GM12878 (cell line): ENCODE results near the gene AP4B1.

Source experiments
- BRCA1 ChIP-seq: IDR thresholded peaks from 2 replicates; pipeline ENCODE4 v1.6.1; 2011; ENCODE audit warnings: low read depth, low read length, improper control_type of control experiment
- CHD4 ChIP-seq: fragments of 200-600 bp; sonication (generic); IDR thresholded peaks from 2 replicates; pipeline ENCODE4 v1.6.1; 2016; ENCODE audit warnings: mild to moderate bottlenecking
- ELK1 ChIP-seq: IDR thresholded peaks from 2 replicates; pipeline ENCODE4 v1.6.1; 2012; ENCODE audit warnings: low read depth, low read length, improper control_type of control experiment
- EP300 ChIP-seq, 2 experiments: fragments of 150-350 bp in 1 of 2; IDR thresholded peaks; 2 replicates each; pipeline ENCODE4 v1.6.1; 2011 to 2012; ENCODE audit warnings: low read depth in 2 of 2, low read length in 2 of 2, borderline replicate concordance in 1 of 2, improper control_type of control experiment in 1 of 2, inconsistent platforms in 1 of 2; ENCODE audit not compliant: control insufficient read depth in 1 of 2
- HDGF ChIP-seq: fragments of 450-650 bp; IDR thresholded peaks from 2 replicates; pipeline ENCODE4 v1.6.1; 2016; ENCODE audit warnings: antibody characterized with exemption
- POLR2AphosphoS2 ChIP-seq: IDR thresholded peaks from 2 replicates; pipeline ENCODE4 v1.6.1; 2011; ENCODE audit warnings: low read depth, mild to moderate bottlenecking, low read length, improper control_type of control experiment, moderate library complexity
- POLR2AphosphoS5 ChIP-seq: IDR thresholded peaks from 2 replicates; pipeline ENCODE4 v1.6.1; 2011; ENCODE audit warnings: mild to moderate bottlenecking, low read length, inconsistent platforms
- POU2F2 ChIP-seq: IDR thresholded peaks from 3 replicates; pipeline ENCODE4 v1.6.1; 2011; ENCODE audit warnings: low read depth, mild to moderate bottlenecking, low read length, borderline replicate concordance
- RAD51 ChIP-seq: fragments of 450-650 bp; IDR thresholded peaks from 2 replicates; pipeline ENCODE4 v1.6.1; 2016; ENCODE audit warnings: moderate library complexity, mild to moderate bottlenecking, inconsistent platforms
- SIN3A ChIP-seq: IDR thresholded peaks from 2 replicates; pipeline ENCODE4 v1.6.1; 2012; ENCODE audit warnings: low read depth, low read length, improper control_type of control experiment
- ZNF274 ChIP-seq: IDR thresholded peaks from one replicate; pipeline ENCODE4 v1.8.0; 2011; ENCODE audit not compliant: insufficient read length, insufficient read depth
- ZZZ3 ChIP-seq: IDR thresholded peaks from 2 replicates; pipeline ENCODE4 v1.6.1; 2011; ENCODE audit warnings: low read depth; ENCODE audit not compliant: control insufficient read depth, insufficient read length
- TF ChIP-seq, protein P1 (sequence below), 3 experiments: IDR thresholded peaks in 2 of 3; conservative IDR thresholded peaks in 1 of 3; 2 replicates each; pipeline ENCODE4 v1.5.1; 2011; ENCODE audit warnings: low read depth in 3 of 3, low read length in 3 of 3, mild to moderate bottlenecking in 3 of 3, control low read depth in 2 of 3, moderate library complexity in 2 of 3, inconsistent platforms in 1 of 3, mixed read lengths in 1 of 3; ENCODE audit not compliant: control insufficient read depth in 2 of 3, insufficient read depth in 1 of 3; ENCODE audit errors: extremely low read depth in 1 of 3

DNA sequence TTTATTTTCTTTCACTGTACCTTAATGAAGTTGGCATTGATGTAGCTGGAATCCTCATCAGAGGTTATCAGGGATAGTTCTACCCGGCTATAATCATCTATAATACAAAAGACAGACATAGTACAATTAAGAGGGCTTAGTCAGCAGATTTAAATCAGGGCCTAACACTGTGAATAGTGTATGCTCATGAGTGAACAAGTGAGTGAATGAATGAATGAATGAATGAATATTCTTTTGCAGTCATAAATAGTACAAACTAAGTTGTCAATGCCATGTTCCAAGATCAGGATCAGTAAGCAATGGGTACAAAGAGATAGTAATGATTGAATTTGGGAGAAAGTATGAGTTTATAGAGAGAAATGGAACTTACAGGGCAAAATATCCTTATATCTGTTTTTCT is 45.6 kb downstream of the AP4B1 start:
- no peak for TF ChIP-seq POU2F2
- no peak for TF ChIP-seq RAD51
- TF ChIP-seq EP300 (IDR thresholded peaks at IDR 0.05; ENCODE audit: borderline replicate concordance in 1 of 2, control insufficient read depth in 1 of 2, low read depth in 2 of 2, low read length in 2 of 2), result no peak
- TF ChIP-seq SIN3A, result no peak
- no peak for TF ChIP-seq POLR2AphosphoS5
- TF ChIP-seq POLR2AphosphoS2, result no peak
- TF ChIP-seq, protein P1, sequence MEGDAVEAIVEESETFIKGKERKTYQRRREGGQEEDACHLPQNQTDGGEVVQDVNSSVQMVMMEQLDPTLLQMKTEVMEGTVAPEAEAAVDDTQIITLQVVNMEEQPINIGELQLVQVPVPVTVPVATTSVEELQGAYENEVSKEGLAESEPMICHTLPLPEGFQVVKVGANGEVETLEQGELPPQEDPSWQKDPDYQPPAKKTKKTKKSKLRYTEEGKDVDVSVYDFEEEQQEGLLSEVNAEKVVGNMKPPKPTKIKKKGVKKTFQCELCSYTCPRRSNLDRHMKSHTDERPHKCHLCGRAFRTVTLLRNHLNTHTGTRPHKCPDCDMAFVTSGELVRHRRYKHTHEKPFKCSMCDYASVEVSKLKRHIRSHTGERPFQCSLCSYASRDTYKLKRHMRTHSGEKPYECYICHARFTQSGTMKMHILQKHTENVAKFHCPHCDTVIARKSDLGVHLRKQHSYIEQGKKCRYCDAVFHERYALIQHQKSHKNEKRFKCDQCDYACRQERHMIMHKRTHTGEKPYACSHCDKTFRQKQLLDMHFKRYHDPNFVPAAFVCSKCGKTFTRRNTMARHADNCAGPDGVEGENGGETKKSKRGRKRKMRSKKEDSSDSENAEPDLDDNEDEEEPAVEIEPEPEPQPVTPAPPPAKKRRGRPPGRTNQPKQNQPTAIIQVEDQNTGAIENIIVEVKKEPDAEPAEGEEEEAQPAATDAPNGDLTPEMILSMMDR (IDR thresholded peaks at IDR 0.05 in 2 of 3, conservative IDR thresholded peaks at IDR 0.05 in 1 of 3; ENCODE audit: control insufficient read depth in 2 of 3, extremely low read depth in 1 of 3, insufficient read depth in 1 of 3, low read depth in 3 of 3, low read length in 3 of 3), result no peak
- no peak for TF ChIP-seq ZNF274
- TF ChIP-seq BRCA1, result no peak
- no peak for TF ChIP-seq ELK1
- TF ChIP-seq HDGF, result no peak
- TF ChIP-seq ZZZ3, result no peak
- no peak for TF ChIP-seq CHD4
